ENCODE data around the gene GPAM.
"Not testable (repeated sequence)": the region's sequence is repeated elsewhere in the genome, so short reads cannot be mapped to it uniquely, and the experiment has no call there.

GPAM gene

GRCh38 chr10:112126172-112126571, 57.4 kb downstream of the GPAM start:
- no peak for DNase-seq

GRCh38 chr10:112124866-112125265, 58.7 kb downstream of the GPAM start:
- no peak for DNase-seq

- DNase-seq: no peak
These were observed 60.7 kb downstream of the GPAM start for GRCh38 chr10:112122827-112123226.

GRCh38 chr10:112120491-112120890, 63.1 kb downstream of the GPAM start:
- no peak for DNase-seq

GRCh38 chr10:112115781-112116385, 67.7 kb downstream of the GPAM start:
- DNase-seq: peak; percentile 14

GRCh38 chr10:112109779-112110178, 73.8 kb downstream of the GPAM start:
- not testable (repeated sequence) for DNase-seq

Measured in stimulated activated CD4-positive, alpha-beta T cell treated with anti-CD3 and anti-CD28 coated beads, Interleukin-12 subunit alpha, Interleukin-12 subunit beta, amount 100 ng/mL, for 4 hours (primary cell).